Mucosa of rectum (tissue), 2 donors: ENCODE results near the gene RCSD1.
"Not testable (repeated sequence)": the region's sequence is repeated elsewhere in the genome, so short reads cannot be mapped to it uniquely, and the experiment has no call there.

Experiments used
- H3K27ac ChIP-seq, 2 donors: one replicate each; pipeline ENCODE4 v1.7.0; 2013; ENCODE audit warnings: inconsistent platforms in 2 of 2, low read depth in 2 of 2, low read length in 2 of 2
- H3K27me3 ChIP-seq, 2 donors: one replicate each; pipeline ENCODE4 v1.7.0; 2013; ENCODE audit warnings: low read length in 2 of 2; ENCODE audit not compliant: control insufficient read depth in 2 of 2, insufficient read depth in 2 of 2
- H3K36me3 ChIP-seq, 2 donors: one replicate each; pipeline ENCODE4 v1.7.0; 2013; ENCODE audit warnings: low read length in 2 of 2; ENCODE audit not compliant: control insufficient read depth in 2 of 2, insufficient read depth in 2 of 2
- H3K4me1 ChIP-seq, 2 donors: one replicate each; pipeline ENCODE4 v1.7.0; 2013; ENCODE audit warnings: low read length in 2 of 2, mild to moderate bottlenecking in 1 of 2; ENCODE audit not compliant: control insufficient read depth in 2 of 2, insufficient read depth in 2 of 2
- H3K4me3 ChIP-seq, 2 donors: one replicate each; pipeline ENCODE4 v1.7.0; 2013; ENCODE audit warnings: low read length in 2 of 2
- H3K9ac ChIP-seq, 2 donors: one replicate each; pipeline ENCODE4 v1.7.0; 2013; ENCODE audit warnings: low read length in 2 of 2, low read depth in 1 of 2, mild to moderate bottlenecking in 1 of 2
- H3K9me3 ChIP-seq, 2 donors: one replicate each; pipeline ENCODE4 v1.7.0; 2013; ENCODE audit warnings: low read length in 2 of 2; ENCODE audit not compliant: control insufficient read depth in 2 of 2
- donor health status: healthy.
- donor health status: Normal muscosa, but diverticular disease.

The RCSD1 gene

GRCh38 chr1:167734227-167734626 is 104.2 kb downstream of the RCSD1 start:
- Histone ChIP-seq H3K9me3 (no peaks in the 10 kb centered on the region), H3K27me3 (no peaks in the 10 kb centered on the region), H3K9ac (no peak overlapping the region), H3K4me1 (peaks cover 6 to 33% of the 10 kb centered on the region in 2 donors), H3K36me3 (peaks cover 4 to 6% of the 10 kb centered on the region in 2 donors), H3K4me3 (no peak overlapping the region), H3K27ac (no peak overlapping the region)

- no peaks in the 10 kb centered on the region for H3K27me3 ChIP-seq
- peaks cover 4 to 6% of the 10 kb centered on the region in 2 donors for H3K36me3 ChIP-seq
- H3K4me1 ChIP-seq: peaks cover 6 to 36% of the 10 kb centered on the region in 2 donors
- no peak overlapping the region for H3K4me3 ChIP-seq
- H3K9me3 ChIP-seq: no peaks in the 10 kb centered on the region
- H3K27ac ChIP-seq: no peak overlapping the region
- no peak overlapping the region for H3K9ac ChIP-seq
Measured at GRCh38 chr1:167734841-167735240, 104.8 kb downstream of the RCSD1 start.

- peak overlapping the region; percentile 33 to 76 for H3K27ac ChIP-seq
- peak overlapping the region in 1 of 2 donors; percentile 2 for H3K9ac ChIP-seq
- H3K9me3 ChIP-seq: no peaks in the 10 kb centered on the region
- peaks cover 10 to 44% of the 10 kb centered on the region in 2 donors for H3K4me1 ChIP-seq
- no peak overlapping the region for H3K4me3 ChIP-seq
- no peaks in the 10 kb centered on the region for H3K27me3 ChIP-seq
- no peaks in the 10 kb centered on the region for H3K36me3 ChIP-seq
Measured at GRCh38 chr1:167737169-167737568, 107.1 kb downstream of the RCSD1 start.

- Histone ChIP-seq H3K36me3 (no peaks in the 10 kb centered on the region), H3K27ac (no peak overlapping the region), H3K4me1 (peaks cover 10 to 44% of the 10 kb centered on the region in 2 donors), H3K4me3 (no peak overlapping the region), H3K9ac (no peak overlapping the region), H3K27me3 (no peaks in the 10 kb centered on the region), H3K9me3 (no peaks in the 10 kb centered on the region)
Measured at GRCh38 chr1:167738158-167738557, 108.1 kb downstream of the RCSD1 start.

- Histone ChIP-seq H3K9ac (peak overlapping the region in 1 of 2 donors; percentile 41), H3K4me3 (peak overlapping the region; percentile 17 to 41), H3K4me1 (peaks cover 10 to 44% of the 10 kb centered on the region in 2 donors), H3K27ac (peak overlapping the region; percentile 87), H3K9me3 (no peaks in the 10 kb centered on the region), H3K27me3 (no peaks in the 10 kb centered on the region), H3K36me3 (no peaks in the 10 kb centered on the region)
Measured at GRCh38 chr1:167739752-167740151, 109.7 kb downstream of the RCSD1 start.

- H3K9me3 ChIP-seq, H3K27ac ChIP-seq, H3K4me3 ChIP-seq, H3K27me3 ChIP-seq, H3K9ac ChIP-seq, H3K36me3 ChIP-seq: not testable (repeated sequence)
- peaks cover 10 to 33% of the 10 kb centered on the region in 2 donors for H3K4me1 ChIP-seq
Measured at GRCh38 chr1:167741103-167741502, 111.1 kb downstream of the RCSD1 start.

GRCh38 chr1:167742392-167743057 is 112.5 kb downstream of the RCSD1 start:
- peaks cover 4 to 23% of the 10 kb centered on the region in 2 donors for H3K4me1 ChIP-seq
- not testable (repeated sequence) for H3K27me3 ChIP-seq, H3K9me3 ChIP-seq, H3K4me3 ChIP-seq, H3K36me3 ChIP-seq, H3K9ac ChIP-seq, H3K27ac ChIP-seq

GRCh38 chr1:167744901-167745300 is 114.9 kb downstream of the RCSD1 start:
- Histone ChIP-seq H3K9ac (no peak overlapping the region), H3K4me1 (peaks cover 4 to 9% of the 10 kb centered on the region in 2 donors), H3K27me3 (no peaks in the 10 kb centered on the region), H3K36me3 (no peaks in the 10 kb centered on the region), H3K9me3 (no peaks in the 10 kb centered on the region), H3K27ac (no peak overlapping the region), H3K4me3 (no peak overlapping the region)

- Histone ChIP-seq H3K4me1 (peaks cover 0 to 2% of the 10 kb centered on the region in 2 donors), H3K36me3 (no peaks in the 10 kb centered on the region), H3K4me3 (no peak overlapping the region), H3K27me3 (no peaks in the 10 kb centered on the region), H3K27ac (no peak overlapping the region), H3K9me3 (no peaks in the 10 kb centered on the region), H3K9ac (no peak overlapping the region)
Measured at GRCh38 chr1:167746013-167746672, 116.1 kb downstream of the RCSD1 start.

- H3K9ac ChIP-seq: no peak overlapping the region
- peaks cover under 1 to 2% of the 10 kb centered on the region in 2 donors for H3K4me1 ChIP-seq
- H3K9me3 ChIP-seq: no peaks in the 10 kb centered on the region
- H3K36me3 ChIP-seq: no peaks in the 10 kb centered on the region
- no peak overlapping the region for H3K27ac ChIP-seq
- no peaks in the 10 kb centered on the region for H3K27me3 ChIP-seq
- no peak overlapping the region for H3K4me3 ChIP-seq
Measured at GRCh38 chr1:167746988-167747655, 117.1 kb downstream of the RCSD1 start.
